ENCODE data around the gene HOXB9.

HOXB9 gene

GRCh38 chr17:48578616-48579470 lies 47.3 kb downstream of the HOXB9 start:
- DNase-seq: no peak

GRCh38 chr17:48577946-48578615 lies 48.1 kb downstream of the HOXB9 start, which contains the start of gene HOXB4:
TSS of gene HOXB4 (minus strand) at chr17:48578350. CDS start at chr17:48578319, 31 bp downstream.
- no peak for DNase-seq

- no peak for DNase-seq
Observed at GRCh38 chr17:48577330-48577945, 48.7 kb downstream of the HOXB9 start.

GRCh38 chr17:48576479-48577309 lies 49.5 kb downstream of the HOXB9 start:
- no peak for DNase-seq

- DNase-seq: no peak
Observed at GRCh38 chr17:48575673-48576478, 50.3 kb downstream of the HOXB9 start.

GRCh38 chr17:48575066-48575582 lies 51.0 kb downstream of the HOXB9 start:
- no peak for DNase-seq

GRCh38 chr17:48574505-48575065 lies 51.6 kb downstream of the HOXB9 start:
- no peak for DNase-seq

GRCh38 chr17:48571826-48572417 lies 54.2 kb downstream of the HOXB9 start:
- no peak for DNase-seq

Measured in SIG-M5 (cell line).